Measurements from ENCODE around the gene CKLF.
A peak's percentile ranks its signal among the peaks of the same experiment; 100 is the strongest.
"Not testable (repeated sequence)": the region's sequence is repeated elsewhere in the genome, so short reads cannot be mapped to it uniquely, and the experiment has no call there.

The CKLF gene

DNA sequence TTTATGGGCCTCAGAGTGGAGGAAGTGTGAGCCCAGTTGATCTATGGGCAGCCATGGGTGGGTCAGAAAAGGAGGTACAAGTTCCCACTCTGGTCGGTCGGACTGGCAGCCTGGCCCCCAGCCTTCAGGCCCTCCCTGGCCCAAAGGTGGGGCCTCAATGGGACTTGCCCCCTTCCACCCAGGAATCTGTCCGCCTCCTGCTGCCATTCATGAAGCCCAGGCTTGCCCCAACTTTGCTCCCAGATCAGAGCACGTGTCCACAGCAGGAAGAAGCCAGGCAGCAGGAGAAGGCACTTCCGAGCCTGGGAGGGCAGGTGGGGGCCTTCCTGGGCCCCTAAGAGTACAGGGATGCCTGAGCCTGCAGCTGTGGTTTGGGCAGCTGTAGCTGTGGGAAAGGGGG lies 49.1 kb downstream of the CKLF start:
- no peak for DNase-seq

- peak; percentile 85 for DNase-seq
Observed at GRCh38 chr16:66603537-66604375, 51.4 kb downstream of the CKLF start.

DNA sequence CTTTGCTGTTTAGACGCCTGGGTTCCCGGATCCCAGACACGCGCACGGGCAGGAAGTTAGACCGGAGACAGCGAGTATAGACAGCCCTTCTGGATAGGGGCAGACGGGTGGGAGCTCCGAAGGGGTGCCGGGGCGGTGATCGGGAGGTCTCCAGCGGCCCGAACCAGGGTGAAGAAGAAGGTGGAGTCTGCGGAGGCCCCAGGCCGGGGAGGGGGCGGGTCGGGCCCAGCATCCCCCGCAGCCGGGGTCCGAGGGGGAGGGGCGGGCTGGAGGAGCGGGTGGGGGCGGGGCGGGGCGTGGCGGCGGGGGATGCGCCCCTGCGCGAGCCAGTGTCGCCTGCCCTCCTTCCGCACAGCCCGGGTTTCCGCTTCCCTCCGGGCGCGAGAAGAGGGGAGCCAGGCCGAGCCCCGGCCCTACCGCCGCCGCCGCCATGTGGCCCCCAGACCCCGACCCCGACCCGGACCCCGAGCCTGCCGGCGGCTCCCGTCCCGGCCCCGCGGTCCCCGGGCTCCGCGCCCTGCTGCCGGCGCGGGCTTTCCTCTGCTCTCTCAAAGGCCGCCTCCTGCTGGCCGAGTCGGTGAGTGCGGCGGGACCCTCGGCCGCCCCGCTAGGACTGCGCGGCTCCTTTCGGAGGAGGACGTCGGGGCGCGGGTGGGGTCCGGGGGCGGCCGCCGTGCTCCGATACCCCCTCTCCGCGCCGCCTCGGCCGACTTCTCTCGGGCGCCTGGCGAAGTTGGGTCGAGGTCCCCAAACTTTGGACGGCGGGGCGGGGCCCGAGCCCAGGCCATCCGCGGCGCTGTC lies 52.2 kb downstream of the CKLF start, which contains the start of gene CMTM3:
Gene CMTM3 (plus strand): TSS at position 329 of the 801 bp plus-strand sequence. CDS start 102 bp downstream, at position 431.
- DNase-seq = peak; percentile 67

GRCh38 chr16:66605177-66605978 lies 53.0 kb downstream of the CKLF start:
- peak; percentile 22 for DNase-seq

- DNase-seq = peak; percentile 38
Observed at GRCh38 chr16:66605979-66606751, 53.8 kb downstream of the CKLF start.

- DNase-seq = peak; percentile 77
Observed at GRCh38 chr16:66608241-66609138, 56.1 kb downstream of the CKLF start.

DNA sequence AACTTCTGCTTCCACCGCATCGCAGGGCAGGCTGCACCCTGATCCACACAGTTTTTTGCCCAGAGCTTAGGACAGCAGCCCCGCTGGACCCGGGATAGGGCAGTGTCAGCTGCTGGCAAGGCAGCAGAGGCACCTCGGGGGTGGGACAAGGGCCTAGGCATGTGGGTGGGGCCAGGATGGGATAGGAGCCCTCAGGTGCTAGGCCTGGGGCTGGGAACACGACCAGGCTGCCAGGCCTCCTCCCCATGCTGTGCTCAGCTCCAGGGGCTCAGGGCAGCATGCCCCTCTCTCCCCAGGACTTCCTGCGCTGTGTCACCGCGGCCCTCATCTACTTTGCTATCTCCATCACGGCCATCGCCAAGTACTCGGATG lies 56.7 kb downstream of the CKLF start:
- no peak for DNase-seq

GRCh38 chr16:66610111-66610820 lies 57.9 kb downstream of the CKLF start:
- DNase-seq = no peak

- DNase-seq = not testable (repeated sequence)
Observed at GRCh38 chr16:66611911-66612310, 59.5 kb downstream of the CKLF start.

- no peak for DNase-seq
Observed at GRCh38 chr16:66612422-66612821, 60.0 kb downstream of the CKLF start.

DNA sequence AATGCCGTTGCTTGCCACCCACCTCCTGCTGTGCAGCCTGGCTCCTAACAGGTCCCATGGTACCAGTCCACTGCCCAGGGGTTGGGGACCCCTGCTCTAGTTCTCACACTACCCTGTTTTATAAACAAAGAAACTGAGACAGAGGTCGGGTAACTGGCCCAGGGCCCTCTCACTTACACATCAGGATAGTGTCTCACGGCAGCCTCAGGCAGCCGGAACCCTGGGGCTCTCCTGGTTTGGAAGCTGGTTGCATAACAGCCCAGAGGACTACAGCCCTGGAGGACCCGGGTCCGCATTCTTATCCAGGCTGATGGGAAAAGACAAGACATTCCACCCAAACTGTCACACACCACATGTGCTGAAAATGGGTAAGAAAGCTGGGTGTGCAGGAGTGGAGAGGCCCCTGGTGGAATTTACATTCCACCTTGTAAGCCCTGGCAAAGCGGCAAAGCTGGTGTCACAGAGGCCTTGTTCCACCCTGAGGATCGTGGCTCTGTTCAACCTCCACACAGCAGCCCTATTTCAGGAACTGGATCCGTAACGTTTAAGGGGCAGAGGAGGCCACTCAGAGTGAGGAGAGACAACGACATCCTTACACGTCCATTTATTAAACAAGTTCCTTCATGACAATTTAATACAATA lies 61.9 kb downstream of the CKLF start:
- DNase-seq = no peak

Data from CD4-positive, alpha-beta T cell treated with Interleukin-15 for 1 hour (primary cell).